SKM-1 treated with dmso at 0.1 percent for 144 hours (cell line): ENCODE data around the gene CLASRP.
A peak's percentile ranks its signal among the peaks of the same experiment; 100 is the strongest.
"Not testable (repeated sequence)": the region's sequence is repeated elsewhere in the genome, so short reads cannot be mapped to it uniquely, and the experiment has no call there.

ENCODE experiments used
- DNase-seq: peaks from one replicate; lab custom pipeline; 2025; ENCODE audit not compliant: unreplicated experiment; lab: John Stamatoyannopoulos, UW

The CLASRP gene

GRCh38 chr19:45038931-45039893, at the start of gene CLASRP:
CLASRP (plus strand) TSS chr19:45039045; CDS start chr19:45040213, 1,168 bp downstream.
- peak; percentile 45 for DNase-seq

- no peak for DNase-seq
Observed at GRCh38 chr19:44990459-44990858, 48.4 kb upstream of the CLASRP start.

GRCh38 chr19:44990966-44991365, 47.9 kb upstream of the CLASRP start:
- DNase-seq = no peak

GRCh38 chr19:44992336-44993163, 46.3 kb upstream of the CLASRP start:
- DNase-seq = no peak

- no peak for DNase-seq
Observed at GRCh38 chr19:44993526-44993925, 45.3 kb upstream of the CLASRP start.

- DNase-seq = no peak
Observed at GRCh38 chr19:44993926-44994537, 44.8 kb upstream of the CLASRP start.

GRCh38 chr19:44998025-44998424, 40.8 kb upstream of the CLASRP start:
- DNase-seq = no peak

- not testable (repeated sequence) for DNase-seq
Observed at GRCh38 chr19:44999131-44999925, 39.5 kb upstream of the CLASRP start.

- not testable (repeated sequence) for DNase-seq
Observed at GRCh38 chr19:45000665-45001064, 38.2 kb upstream of the CLASRP start.

- DNase-seq = no peak
Observed at GRCh38 chr19:45001087-45001739, 37.6 kb upstream of the CLASRP start, which contains the start of gene RELB. RELB (plus strand) TSS chr19:45001464; CDS start chr19:45001580, 116 bp downstream.

GRCh38 chr19:45003485-45003884, 35.4 kb upstream of the CLASRP start:
- no peak for DNase-seq

- DNase-seq = no peak
Observed at GRCh38 chr19:45005787-45006186, 33.1 kb upstream of the CLASRP start.

- DNase-seq = no peak
Observed at GRCh38 chr19:45008552-45008951, 30.3 kb upstream of the CLASRP start.

GRCh38 chr19:45009625-45010255, 29.1 kb upstream of the CLASRP start:
- DNase-seq = no peak

- no peak for DNase-seq
Observed at GRCh38 chr19:45010306-45010705, 28.5 kb upstream of the CLASRP start.

GRCh38 chr19:45011959-45012358, 26.9 kb upstream of the CLASRP start:
- DNase-seq = no peak

GRCh38 chr19:45016388-45017314, 22.2 kb upstream of the CLASRP start:
- DNase-seq = peak; percentile 25

- no peak for DNase-seq
Observed at GRCh38 chr19:45019187-45019586, 19.7 kb upstream of the CLASRP start.
